ENCODE measurements around the gene TIMP1. TPM values are rescaled to one million over a fixed set of nuclear protein-coding genes. Genes with fewer than 3 reads are reported as not detected.

TIMP1 gene
- polyA plus RNA-seq, 3 donors, result 72.6 to 82.2 (median 79.6) TPM

DNA sequence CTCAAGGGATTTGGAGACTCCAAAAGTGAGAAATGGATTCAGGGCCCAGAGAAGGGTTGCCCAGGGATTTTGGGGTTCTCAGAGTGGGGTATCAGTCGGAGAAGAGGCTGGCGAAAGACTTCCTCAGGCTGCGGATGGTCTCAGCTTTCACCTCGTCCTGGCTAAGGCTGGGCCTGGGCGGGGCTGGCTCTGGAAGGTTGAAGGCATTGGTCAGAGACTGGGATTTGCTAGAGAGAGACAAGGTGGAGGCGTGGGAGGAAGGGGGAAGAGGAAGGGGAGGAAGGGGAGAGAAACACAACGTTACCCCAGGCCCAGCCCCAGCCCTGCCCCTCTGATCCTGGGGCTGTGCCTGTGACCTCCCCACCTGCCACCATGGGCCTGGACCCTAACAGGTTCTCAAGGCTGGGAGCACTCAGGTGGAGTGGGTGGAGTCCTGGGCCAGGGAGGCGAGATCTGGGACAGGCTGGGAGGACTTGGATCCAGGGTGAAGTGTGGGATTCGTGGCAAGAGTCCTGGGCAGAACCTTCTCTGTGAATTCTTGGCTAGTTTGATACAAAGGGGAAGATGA is 9.4 kb upstream of the TIMP1 start:
- no peak for DNase-seq (ENCODE audit: low read depth in 3 of 3, low spot score in 2 of 3)

DNA sequence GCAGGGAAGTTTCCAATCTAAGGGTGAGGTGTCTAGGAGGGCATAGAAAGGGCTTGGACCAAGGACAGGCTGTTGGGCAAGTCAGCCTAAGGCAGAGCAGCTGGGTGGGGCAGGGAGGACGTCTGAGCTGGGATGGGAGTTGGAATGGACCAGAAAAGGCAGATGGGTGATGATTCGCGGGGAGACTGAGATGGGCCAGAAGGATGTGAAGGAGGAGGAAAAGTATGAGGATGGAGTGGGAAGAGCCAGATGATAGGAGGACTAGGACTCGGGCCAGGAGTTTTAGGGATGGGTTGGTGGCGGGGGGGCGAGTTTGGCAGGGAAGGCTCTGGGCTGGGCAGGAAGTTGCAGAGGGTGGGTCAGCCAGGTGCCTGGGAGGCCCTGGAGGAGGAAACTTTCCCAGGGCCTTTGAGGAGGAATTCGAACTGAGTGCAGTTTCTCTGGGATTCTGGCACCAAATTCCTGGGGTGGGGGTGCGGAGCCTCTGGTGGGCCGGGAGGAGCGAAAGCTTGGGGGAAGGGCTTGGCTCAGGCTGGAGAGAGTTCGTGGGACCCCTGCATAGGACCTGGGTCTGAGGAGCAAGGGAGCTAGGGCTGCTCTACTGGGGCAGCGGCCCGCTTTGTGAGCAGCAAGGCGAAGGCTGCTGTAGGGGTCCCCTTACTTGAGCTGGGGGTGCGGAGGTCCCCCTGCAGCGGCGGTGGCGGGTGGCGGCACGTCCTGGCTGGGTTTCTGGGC is 8.7 kb upstream of the TIMP1 start:
- DNase-seq (ENCODE audit: low read depth in 3 of 3, low spot score in 2 of 3), result peak in 1 of 3 donors; percentile 61

DNA sequence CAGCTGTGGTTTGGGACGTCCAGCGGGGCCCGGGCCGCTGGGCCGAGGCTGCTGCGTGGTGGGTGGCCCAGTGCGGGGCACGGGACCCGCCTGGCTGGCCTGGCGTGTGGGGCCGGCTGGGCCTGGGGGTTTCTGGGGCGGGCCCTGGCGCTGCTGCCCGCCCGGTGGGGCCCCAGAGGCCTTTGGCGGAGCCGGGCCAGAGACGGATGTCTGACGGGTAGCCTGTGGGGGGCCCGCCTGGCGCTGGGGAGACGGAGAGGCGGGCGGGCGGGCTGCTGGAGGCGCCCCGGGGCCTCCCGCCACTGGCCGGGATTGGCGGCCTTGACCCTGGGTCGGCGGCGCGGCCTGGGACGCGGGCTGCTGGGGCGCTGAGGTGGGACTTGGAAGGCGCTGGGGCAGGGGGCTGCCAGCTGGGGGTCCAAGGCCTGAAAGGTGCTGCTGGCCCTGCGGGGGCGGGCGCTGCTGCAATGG is 8.1 kb upstream of the TIMP1 start:
- no peak for DNase-seq (ENCODE audit: low read depth in 3 of 3, low spot score in 2 of 3)

DNA sequence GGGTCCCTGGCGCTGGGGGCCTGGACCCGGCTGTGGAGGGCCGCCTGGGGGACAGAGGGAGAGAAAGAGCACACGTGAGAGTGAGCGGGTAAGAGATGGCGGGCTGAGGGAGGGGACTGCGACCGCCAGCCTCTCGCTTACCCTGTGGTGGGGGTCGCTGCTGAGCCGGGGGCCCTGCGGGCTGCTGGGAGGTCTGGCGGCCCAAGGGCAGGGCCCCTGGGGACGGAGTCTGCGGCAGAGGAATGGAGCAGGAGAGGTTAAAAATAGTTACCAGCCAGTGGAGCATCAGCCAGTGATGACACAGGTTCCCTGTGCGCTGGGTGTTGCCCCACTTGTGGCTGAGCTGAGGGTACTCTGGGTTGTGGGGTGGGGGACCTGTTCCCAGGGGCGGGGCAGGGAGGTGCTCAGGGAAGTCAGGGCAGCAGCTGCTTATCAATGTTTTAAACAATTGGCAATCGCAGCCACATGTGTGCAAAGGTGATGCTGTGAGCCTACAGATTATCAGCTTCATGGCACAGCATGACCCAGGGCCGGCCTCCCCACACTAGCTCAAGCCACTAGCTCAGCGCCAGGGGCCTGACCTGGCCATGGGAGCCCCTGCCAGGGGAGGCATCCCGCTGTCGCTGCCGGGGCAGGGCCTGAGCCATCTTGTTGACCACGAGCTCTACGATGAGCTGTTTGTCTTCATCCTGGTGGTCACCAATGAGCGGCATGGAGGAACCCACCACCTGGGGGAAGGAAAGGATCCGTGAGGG is 7.5 kb upstream of the TIMP1 start:
- no peak for DNase-seq (ENCODE audit: low read depth in 3 of 3, low spot score in 2 of 3)

DNA sequence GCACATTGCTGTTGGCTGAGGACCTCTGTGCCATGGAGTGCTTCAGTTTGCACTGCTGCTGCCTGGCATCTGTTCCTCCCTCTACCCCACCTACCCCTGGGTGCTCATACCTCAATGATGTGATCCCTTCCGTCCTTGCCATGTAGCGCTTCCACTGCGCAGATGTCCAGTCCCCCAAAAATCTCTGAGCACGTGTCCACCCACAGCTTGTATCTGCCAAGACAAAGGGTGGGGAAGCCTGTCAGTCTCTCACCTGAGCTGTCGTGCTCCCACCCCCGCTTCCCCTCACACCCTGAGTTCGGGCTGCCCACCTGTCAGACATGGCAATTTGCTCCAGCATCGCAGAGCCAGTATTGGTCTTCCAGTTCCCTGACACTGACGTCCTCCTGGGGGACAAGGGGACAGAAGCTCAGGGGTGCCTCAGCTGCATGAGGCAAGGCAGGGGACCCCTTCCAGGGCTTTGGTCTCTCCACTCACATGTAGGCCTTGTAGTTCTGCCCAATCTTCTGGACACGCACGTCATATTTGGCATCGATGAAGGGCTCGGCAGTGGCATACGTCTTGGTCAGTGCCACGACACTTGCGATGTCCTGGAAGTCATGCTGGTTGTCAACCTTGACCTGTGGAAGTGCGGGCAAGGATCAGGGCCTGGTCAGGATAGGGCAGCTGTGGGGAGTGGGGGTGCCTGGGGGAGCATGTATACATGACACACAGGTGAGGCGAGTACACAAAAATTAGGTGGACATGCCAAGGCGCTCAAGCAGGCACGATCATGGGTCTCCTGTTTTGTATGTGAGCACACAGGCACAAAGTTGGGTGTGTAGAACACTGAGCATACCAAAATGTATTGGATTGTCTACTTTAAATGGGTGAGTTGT is 6.0 kb upstream of the TIMP1 start:
- DNase-seq (ENCODE audit: low read depth in 3 of 3, low spot score in 2 of 3), result no peak

DNA sequence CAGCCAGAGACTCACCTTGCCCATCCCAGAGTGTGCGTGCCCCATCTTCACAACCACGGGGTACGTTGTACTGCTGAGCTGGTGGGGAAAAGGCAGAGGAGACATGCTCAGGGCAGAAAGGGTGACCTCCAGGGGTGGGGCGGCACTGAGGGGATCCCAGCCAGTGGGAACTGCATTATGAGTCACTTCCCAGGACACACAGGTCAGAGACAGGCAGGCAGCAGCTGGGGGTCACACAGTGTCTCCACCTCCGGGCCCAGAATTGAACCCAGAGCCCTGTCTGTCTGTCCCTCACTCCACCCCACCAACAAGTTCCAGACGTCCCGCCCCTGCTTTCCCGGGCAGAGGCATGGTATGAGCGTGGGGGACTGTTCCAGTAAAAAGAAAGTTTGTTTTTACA is 4.8 kb upstream of the TIMP1 start:
- DNase-seq (ENCODE audit: low read depth in 3 of 3, low spot score in 2 of 3), result no peak

DNA sequence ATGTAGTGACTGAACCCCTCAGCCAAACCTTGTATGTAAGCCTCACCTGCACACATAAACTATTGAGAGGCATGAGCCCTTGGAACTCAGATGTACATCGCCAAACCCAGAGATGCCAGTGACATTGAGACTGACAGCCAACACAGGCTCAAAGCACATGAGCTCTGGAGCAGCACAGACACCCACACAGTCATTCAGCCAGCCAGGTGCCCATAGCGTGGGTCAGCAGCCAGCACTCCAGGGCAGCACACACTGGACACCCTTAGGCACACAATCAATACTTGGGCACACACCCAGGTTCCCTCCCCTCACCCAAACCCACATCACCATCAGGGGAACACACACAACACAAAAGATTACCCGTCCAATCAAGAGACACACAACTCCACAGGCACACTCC is 4.3 kb upstream of the TIMP1 start:
- no peak for DNase-seq (ENCODE audit: low read depth in 3 of 3, low spot score in 2 of 3)

DNA sequence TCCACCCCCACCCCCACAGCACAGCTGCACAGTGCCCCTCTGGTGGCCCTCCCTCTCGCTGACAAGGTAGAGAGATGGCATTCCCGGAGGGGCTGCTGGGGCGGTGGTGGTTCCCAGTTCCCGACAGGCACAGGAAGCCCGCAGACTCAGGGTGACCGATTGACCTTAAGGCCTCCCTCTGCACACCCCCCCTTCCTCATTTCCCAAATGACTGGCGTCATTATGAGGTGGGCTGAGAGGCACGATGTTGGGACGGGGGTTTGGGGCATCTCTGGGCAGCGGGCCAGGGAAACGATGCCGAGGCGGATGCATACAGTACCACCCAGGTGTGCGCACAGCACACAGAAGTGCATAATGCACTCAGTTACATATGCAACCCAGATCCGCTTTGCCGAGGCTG is 3.5 kb upstream of the TIMP1 start:
- DNase-seq (ENCODE audit: low read depth in 3 of 3, low spot score in 2 of 3), result no peak

DNA sequence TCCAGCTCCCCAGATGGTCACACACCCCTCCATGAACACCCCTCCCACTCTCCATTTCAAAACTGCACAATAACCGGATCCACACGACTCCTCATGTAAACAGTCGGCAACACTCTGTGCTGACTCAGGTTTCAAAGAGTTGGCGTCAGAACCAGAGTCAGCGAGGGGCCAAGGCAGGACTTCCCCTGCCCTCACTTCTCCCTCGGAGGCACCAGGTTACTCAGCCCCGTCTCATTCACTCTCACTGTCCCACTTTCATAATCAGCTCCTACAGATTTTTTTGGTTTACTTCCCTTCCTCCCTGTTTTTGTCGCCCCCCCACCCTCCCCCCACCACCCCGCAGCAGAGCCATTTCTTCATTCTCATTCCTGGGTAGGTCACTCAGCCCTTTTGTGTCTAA is 2.7 kb upstream of the TIMP1 start:
- DNase-seq (ENCODE audit: low read depth in 3 of 3, low spot score in 2 of 3), result no peak

DNA sequence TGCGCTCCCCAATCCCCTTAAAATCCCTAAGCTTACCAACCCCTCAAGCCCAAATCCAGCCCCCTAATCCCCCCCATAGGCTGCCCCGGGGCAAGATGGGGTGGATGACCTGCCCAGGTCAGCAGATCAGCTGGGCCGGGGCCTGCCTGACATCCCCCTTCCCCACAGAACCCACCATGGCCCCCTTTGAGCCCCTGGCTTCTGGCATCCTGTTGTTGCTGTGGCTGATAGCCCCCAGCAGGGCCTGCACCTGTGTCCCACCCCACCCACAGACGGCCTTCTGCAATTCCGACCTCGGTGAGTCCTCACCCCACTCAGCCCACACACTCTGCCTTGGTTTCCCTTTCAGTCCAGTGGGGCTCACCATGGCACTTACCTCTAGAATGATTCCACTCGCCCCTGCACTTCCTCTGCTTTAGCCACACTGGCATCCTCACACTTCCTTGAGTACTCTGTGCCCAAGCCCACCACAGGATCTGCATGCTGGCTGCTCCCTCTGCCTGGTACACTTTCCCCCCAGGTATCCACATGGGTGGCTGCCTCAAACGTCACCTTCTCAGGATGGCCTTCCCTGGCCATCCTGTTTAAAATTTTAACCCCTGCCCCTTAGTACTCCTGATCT is 1.1 kb downstream of the TIMP1 start:
- DNase-seq (ENCODE audit: low read depth in 3 of 3, low spot score in 2 of 3), result no peak

DNA sequence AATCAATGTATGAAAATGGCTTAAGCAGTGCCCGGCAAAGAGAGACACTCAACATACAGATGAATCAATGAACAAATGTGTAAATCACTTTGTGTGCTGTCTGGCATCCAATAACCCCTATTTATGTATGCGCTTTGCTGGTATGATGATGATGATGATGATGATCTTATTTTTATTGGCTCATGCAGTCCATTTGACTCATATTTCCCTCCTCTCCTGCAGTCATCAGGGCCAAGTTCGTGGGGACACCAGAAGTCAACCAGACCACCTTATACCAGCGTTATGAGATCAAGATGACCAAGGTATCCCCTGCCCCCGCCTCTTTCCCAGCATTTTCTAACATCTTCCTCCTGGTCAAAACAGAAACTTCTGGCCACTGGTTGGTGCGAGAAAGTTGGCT is 2.5 kb downstream of the TIMP1 start:
- DNase-seq (ENCODE audit: low read depth in 3 of 3, low spot score in 2 of 3), result no peak

DNA sequence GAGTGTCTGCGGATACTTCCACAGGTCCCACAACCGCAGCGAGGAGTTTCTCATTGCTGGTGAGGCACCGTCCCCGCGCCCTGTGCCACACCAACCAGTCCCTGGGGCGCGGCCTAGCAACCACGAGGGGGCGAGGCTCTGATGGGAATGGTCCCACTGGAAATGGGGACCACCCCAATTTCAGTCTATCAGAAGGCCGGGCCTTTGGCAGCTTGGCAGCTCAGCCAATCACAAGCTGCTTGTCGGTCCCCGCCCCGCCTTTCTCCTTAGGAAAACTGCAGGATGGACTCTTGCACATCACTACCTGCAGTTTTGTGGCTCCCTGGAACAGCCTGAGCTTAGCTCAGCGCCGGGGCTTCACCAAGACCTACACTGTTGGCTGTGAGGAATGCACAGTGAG is 3.0 kb downstream of the TIMP1 start:
- DNase-seq (ENCODE audit: low read depth in 3 of 3, low spot score in 2 of 3), result no peak

DNA sequence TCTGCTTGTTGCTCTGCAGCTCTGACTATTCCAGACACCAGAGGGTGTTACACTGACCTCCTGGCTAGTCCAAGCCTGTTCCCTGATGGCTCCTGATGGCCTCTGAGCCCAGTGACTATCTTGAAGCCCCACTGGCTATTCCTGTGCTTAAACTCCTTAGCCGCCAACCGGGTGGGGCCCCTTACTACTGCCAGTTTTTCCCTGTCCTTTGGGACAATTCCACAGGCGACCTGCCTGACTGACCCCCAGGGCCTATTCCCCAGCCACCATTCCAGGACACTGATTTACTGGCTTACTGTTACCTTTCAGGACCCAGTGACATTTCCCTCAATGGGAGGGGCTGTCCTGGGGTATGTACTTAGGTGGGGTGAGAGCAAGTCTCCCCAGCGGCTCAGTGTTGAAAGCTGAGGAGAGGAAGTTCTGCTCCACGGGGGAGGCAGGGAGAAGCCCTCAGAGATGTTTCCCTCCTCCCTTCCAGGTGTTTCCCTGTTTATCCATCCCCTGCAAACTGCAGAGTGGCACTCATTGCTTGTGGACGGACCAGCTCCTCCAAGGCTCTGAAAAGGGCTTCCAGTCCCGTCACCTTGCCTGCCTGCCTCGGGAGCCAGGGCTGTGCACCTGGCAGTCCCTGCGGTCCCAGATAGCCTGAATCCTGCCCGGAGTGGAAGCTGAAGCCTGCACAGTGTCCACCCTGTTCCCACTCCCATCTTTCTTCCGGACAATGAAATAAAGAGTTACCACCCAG is 4.0 kb downstream of the TIMP1 start:
- no peak for DNase-seq (ENCODE audit: low read depth in 3 of 3, low spot score in 2 of 3)

DNA sequence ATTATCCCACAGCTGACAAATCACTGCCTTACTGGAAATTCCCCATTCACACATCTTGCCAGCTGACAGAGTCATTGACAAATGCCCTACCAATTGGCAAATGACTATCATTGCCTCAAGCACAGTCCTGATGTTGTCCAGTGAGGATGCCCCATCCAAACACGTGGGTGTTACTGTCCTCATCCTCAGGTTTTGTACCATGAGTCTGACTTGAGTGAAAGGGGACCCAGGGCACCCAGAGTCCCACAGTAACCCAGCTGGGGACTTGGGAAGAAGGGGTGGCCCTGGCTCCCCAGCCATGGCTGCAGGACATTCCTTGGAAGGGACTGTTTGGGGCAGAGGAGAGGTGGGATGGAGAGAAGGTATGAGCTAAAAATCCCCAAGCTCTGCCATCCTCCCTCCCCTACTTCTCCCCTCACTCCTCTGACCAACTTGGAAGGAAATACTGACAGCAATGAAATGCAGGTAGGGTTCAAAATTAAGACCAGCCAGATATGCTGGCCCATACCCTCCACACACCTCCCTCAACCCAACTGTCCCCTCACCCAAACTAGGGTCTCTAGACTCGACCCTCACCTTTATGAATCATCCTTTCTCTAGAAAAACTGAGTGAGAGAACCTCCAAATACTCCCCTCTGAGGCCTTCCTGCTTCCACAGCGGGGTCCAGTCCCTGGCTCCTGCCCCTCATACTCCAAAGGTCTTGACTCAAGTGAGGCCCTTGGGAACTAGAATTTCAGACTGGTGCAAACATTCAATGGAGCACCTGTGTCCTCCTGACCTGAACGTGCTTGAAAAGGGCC is 5.1 kb downstream of the TIMP1 start:
- no peak for DNase-seq (ENCODE audit: low read depth in 3 of 3, low spot score in 2 of 3)

DNA sequence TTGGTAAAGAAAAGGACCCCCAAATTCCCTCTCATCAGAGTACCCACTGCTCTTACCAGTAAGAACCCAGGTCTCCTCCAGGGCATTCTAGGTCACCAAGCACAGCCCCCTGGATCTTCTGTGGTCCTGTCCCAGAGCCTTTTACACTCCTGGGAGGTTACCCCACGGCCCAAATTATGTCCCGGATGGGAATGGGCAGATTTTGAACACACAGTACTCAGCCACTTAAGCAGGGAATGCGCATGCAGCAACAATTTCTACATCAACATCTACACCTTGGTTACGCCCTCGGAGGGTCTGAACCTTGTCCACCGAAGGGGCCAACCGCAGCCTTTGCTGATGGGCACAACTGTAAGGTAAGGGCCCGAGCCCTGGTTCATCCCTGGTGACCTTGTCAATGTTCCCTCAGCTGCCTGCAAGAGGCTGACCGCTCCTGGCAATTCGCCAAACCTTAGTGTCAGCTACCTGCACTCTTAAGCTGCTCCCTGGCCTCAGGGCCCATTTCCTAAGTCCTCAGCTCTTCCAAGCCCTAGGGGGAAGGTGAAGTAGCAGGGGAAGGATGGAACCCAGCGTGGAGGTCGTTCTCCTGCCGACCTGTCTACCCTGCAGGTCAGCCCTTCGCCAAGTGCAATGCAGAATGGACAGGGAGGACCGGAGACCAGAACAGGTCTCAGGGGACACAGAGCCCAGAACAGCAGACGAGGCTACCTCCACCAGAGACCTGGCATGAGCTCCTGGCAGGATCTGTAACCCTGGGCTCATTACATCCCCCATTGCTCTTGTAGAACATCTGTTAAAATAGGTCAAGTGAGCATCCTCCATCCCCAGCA is 5.9 kb downstream of the TIMP1 start:
- DNase-seq (ENCODE audit: low read depth in 3 of 3, low spot score in 2 of 3), result no peak

DNA sequence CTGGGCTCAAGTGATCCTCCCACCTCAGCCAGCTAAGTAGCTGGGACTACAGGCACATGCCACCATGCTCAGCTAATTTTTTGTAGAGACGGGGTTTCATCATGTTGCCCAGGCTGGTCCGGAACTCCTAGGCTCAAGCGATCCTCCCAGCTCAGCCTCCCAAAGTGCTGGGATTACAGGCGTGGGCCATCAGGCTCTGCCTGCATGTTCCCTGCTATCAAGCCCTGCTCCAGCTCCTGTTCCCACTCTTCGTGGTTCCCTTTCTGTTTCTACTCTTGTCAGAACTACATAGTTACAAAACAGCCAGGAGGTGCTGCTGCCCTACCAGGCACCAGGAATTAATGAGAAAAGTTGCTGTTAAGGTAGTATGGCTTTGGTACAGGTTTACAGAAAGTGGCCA is 8.7 kb downstream of the TIMP1 start:
- no peak for DNase-seq (ENCODE audit: low read depth in 3 of 3, low spot score in 2 of 3)

DNA sequence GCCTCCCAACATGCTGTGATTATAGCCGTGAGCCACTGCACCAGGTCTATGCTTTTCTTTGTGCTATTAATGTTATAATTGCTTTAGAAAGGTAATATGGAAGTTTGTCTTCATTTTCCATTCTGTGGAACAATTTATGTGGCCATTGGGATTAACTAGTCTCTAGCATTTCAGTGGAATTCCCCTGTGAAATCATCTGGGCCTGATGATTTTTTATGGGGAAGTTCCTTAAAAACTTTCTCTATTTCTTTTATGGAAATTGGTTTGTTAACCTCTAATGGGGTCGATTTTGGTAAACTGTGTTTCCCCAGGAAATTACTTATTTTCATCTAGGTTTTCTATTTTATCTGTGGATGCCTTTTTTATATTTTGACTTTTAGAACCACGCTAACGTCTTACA is 11.3 kb downstream of the TIMP1 start:
- DNase-seq (ENCODE audit: low read depth in 3 of 3, low spot score in 2 of 3), result no peak

DNA sequence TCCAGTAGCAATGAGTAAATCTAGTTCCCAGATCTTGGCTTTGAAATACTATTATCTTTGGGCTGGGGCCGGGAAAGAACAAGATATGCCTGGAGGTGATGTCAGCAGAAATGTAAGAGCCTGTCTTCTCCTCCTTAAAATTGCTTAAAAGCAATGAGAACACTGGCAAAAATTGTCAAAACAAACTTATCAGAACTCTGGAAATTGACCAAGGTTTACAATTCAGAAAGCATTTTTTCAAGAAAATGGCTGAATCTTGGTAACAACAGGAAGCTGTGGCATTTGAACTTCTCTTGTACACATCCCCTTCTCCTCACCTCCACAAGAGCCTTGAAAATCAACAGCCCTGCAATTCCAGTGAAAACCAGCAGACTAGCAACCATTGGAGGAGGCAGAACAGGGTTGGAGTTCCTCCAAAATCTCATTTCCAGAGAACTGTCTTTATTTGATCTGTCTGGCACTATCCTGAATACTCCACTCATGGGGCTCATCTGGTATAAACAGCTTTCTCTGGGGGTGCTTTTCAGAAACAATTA is 13.5 kb downstream of the TIMP1 start:
- DNase-seq (ENCODE audit: low read depth in 3 of 3, low spot score in 2 of 3), result no peak

Data from right renal cortex interstitium (tissue), 3 donors.